GM19455 (cell line): ENCODE results near the gene STX2.
"Not testable (repeated sequence)": the region's sequence is repeated elsewhere in the genome, so short reads cannot be mapped to it uniquely, and the experiment has no call there.

Source experiments
- ATAC-seq: cut with Tn5 transposase; IDR thresholded peaks from one replicate; pipeline ENCODE4 v1.9.1; 2021; ENCODE audit not compliant: unreplicated experiment

STX2 gene

DNA sequence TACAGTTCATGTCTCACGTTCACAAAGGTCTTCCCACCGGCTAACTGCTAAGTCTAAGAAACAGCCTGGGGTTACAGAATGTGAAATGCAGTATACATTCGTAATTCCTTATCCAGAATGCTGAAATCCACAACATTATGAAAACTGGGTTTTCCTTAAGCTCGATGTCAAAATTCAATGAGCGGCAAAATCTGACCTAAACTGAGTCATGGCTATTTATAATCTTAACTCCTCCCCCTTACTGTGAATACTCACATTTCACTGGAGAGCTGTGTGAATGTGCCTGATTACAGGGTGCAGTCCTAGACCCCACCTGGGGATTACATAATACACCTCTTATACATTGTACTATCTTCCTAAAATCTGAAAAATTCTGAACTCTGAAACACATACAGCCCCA is 35.3 kb downstream of the STX2 start:
- ATAC-seq, result no peak

- ATAC-seq, result no peak
These were observed 38.7 kb downstream of the STX2 start for GRCh38 chr12:130800312-130800711.

GRCh38 chr12:130799051-130799450 is 40.0 kb downstream of the STX2 start:
- ATAC-seq, result no peak

DNA sequence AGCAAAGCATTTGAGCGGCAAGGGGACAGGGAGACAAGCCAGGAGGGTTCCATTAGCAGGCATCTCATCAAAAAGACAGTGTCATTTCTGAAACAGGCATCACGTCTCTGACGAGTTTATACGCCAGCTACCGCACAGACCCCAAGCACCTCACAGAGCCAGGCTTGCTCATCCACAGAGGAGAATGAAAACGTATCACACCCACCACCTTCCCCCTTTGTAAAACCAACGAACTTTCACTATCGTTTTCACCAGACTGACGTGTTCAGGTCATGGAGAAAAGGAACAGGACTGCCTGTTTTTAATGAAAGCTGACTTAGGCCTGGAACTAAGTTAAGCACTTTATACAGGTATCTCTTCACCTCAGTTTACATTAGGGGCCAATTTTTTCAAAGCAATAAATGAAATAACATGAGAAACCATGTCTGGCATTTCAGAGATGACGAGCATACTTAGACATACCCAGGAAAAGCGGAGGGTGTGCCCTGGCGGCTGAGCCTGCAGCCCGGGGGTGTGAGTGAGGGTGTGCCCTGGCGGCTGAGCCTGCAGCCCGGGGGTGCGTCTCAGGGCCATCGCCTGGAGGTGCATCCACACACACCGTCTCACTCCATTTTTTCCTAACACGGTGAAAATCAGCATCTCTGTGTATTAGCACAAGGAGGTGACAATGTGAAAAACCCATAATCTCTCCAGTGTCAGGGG is 41.9 kb downstream of the STX2 start:
- no peak for ATAC-seq

- ATAC-seq, result no peak
These were observed 43.1 kb downstream of the STX2 start for GRCh38 chr12:130795906-130796305.

GRCh38 chr12:130793554-130793849 is 45.5 kb downstream of the STX2 start:
- ATAC-seq, result no peak

DNA sequence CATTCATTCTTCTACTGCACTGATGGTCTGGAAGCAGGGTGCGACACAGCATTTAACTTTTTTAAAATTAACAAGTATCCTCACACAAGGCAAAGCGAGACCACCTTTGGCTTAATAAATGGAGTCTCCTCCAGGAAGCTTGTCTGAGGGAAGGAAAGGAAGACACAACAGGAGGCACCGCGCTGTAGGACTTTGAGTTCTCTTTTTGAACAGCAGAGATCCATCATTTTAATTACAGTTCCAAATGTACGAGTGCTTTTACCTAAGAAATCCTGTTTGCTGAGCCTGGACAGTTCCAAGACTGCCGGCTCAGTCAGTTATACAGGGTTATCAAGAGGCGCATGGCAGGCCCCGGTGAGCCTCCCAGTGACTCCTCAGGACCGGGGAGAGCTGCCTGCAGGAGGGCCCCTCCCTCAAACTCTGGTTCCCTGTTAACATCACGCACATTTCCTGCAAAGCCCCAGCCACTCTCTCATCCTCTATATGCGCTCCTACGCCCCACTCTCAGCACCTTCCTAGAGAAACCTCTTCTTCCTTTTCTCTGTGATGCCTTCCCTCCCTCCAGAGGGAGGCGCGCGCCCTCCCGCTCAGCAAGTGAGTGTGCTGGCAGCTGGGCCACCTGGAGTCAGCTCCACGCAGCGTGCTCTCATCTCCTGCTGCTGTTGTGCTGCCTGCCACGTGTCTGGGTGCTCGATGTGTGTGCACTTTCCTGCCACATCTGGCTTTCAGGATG is 46.1 kb downstream of the STX2 start:
- no peak for ATAC-seq

DNA sequence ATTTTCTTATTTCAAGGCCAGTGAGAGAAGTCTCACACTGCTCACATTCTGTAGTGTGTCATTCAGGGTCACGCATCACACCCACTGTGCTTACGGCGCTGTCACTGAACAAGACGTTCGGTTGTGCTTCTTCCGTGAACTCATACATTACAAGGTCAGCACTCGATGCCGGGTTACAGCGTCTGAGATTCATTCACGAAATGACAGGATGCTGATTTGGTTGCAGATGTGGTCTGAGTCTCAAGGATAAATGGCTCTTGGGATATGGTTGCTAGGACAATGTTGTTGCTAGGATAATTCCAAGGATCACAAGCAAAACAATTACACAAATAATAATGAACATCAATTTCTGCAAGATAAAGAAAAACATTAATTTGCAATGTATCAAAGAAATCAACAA is 47.4 kb downstream of the STX2 start:
- ATAC-seq, result no peak

DNA sequence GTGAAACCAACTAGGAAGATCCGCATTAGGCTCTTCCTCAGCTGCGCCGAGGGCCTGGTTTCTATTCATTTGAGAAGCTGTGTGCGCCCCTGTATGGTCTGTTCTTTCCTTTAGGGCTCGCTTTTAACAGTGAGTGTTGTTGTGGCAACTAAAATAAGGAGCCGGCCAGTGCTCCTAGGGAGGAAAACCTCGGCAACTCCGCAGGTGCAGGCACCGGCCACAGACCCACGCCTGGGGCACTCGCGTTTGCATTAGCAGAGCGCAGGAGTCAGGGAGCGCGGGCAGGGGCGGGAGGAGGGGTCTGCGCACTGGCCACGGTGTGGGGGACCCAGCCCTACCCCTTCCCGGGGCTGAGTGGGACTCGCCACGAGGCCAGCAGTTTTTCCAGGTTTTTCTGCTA is 50.5 kb downstream of the STX2 start:
- no peak for ATAC-seq

- no peak for ATAC-seq
These were observed 51.3 kb downstream of the STX2 start for GRCh38 chr12:130787445-130788410.

DNA sequence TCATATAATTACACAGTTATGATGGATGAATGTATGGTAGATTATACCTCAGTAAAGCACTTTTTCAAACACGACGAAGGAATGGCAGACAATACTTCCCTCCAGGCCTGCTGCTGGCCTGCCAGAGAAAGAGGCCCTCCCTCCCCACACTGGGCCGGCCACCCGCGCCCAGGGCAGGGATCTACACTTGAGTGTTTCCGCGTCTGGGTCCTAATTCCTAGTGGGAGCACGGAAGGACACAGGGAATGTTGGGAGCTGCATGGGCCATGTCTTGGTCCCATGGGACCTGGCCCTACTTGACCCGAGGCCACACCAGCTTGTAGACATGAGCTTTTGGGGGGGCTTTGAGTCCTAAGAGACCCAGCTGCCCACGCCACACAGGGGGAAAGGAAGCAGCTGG is 52.0 kb downstream of the STX2 start:
- ATAC-seq, result no peak

- ATAC-seq, result no peak
These were observed 55.8 kb downstream of the STX2 start for GRCh38 chr12:130783110-130783715.

DNA sequence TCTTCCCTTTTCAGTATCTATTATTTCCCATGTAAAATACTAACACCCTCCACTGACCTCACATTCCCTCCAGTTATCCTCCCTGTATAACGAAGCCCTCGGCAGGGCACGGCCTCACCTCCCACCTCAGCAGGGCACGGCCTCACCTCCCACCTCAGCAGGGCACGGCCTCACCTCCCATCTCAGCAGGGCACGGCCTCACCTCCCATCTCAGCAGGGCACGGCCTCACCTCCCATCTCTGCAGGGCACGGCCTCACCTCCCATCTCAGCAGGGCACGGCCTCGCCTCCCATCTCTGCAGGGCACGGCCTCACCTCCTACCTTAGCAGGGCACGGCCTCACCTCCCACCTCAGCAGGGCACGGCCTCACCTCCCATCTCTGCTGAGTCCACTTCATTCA is 56.8 kb downstream of the STX2 start:
- not testable (repeated sequence) for ATAC-seq

GRCh38 chr12:130780880-130781575 is 58.0 kb downstream of the STX2 start:
- ATAC-seq, result no peak

GRCh38 chr12:130780325-130780724 is 58.7 kb downstream of the STX2 start:
- no peak for ATAC-seq

- no peak for ATAC-seq
These were observed 60.3 kb downstream of the STX2 start for GRCh38 chr12:130778776-130779175.

- ATAC-seq, result no peak
These were observed 62.2 kb downstream of the STX2 start for GRCh38 chr12:130776857-130777339.

GRCh38 chr12:130775953-130776856 is 62.8 kb downstream of the STX2 start:
- ATAC-seq, result no peak

- no peak for ATAC-seq
These were observed 68.5 kb downstream of the STX2 start for GRCh38 chr12:130770413-130771028.
